T-helper 1 cell treated with Interleukin-12 subunit alpha and Interleukin-12 subunit beta and Interleukin-4 antibody, amounts not matched to agents 30 μg/mL and 1 μg/mL, for 36 hours (primary cell): ENCODE measurements around the gene FITM1.

Experiments
- H3K27ac Mint-ChIP-seq: one replicate; pipeline ENCODE4 v1.8.0; 2021; ENCODE audit warnings: mild to moderate bottlenecking, mixed read lengths
- H3K27me3 Mint-ChIP-seq: one replicate; pipeline ENCODE4 v1.8.0; 2021; ENCODE audit warnings: low read depth, mixed read lengths
- H3K36me3 Mint-ChIP-seq: one replicate; pipeline ENCODE4 v1.8.0; 2021; ENCODE audit warnings: low read depth, mixed read lengths
- H3K4me1 Mint-ChIP-seq: one replicate; pipeline ENCODE4 v1.8.0; 2021; ENCODE audit warnings: low read depth, mixed read lengths
- H3K4me3 Mint-ChIP-seq: one replicate; pipeline ENCODE4 v1.8.0; 2021; ENCODE audit warnings: mild to moderate bottlenecking, moderate library complexity, mixed read lengths
- H3K9me3 Mint-ChIP-seq: one replicate; pipeline ENCODE4 v1.8.0; 2021; ENCODE audit warnings: mixed read lengths

The FITM1 gene

DNA sequence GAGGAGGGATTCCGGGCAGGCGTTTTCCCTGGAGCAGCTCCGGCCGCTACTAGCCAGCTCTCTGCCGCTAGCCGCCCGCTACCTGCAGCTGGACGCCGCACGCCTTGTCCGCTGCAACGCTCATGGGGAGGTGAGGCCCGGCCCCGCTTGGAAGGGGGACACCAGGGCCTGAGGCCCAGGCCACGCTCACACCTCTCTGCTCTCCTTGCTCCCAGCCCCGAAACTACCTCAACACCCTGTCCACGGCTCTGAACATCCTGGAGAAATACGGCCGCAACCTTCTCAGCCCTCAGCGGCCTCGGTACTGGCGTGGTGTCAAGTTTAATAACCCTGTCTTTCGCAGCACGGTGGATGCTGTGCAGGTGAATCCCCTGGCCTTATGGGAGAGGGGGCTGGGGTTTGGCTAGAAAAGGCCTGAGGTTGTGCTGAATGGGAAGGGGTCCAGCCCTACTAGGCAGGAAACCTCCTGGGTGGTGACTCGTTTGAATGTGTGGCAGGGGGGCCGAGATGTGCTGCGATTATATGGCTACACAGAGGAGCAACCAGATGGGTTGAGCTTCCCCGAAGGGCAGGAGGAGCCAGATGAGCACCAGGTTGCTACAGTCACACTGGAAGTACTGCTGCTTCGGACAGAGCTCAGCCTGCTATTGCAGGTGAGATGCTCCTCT, 17.4 kb downstream of the FITM1 start:
- Mint-ChIP-seq H3K9me3 (no peaks in the 10 kb centered on the region), H3K4me1 (peaks cover 43% of the 10 kb centered on the region), H3K27me3 (no peaks in the 10 kb centered on the region), H3K4me3 (peak overlapping the region; percentile 99), H3K36me3 (peaks cover 64% of the 10 kb centered on the region), H3K27ac (peak overlapping the region; percentile 76)

DNA sequence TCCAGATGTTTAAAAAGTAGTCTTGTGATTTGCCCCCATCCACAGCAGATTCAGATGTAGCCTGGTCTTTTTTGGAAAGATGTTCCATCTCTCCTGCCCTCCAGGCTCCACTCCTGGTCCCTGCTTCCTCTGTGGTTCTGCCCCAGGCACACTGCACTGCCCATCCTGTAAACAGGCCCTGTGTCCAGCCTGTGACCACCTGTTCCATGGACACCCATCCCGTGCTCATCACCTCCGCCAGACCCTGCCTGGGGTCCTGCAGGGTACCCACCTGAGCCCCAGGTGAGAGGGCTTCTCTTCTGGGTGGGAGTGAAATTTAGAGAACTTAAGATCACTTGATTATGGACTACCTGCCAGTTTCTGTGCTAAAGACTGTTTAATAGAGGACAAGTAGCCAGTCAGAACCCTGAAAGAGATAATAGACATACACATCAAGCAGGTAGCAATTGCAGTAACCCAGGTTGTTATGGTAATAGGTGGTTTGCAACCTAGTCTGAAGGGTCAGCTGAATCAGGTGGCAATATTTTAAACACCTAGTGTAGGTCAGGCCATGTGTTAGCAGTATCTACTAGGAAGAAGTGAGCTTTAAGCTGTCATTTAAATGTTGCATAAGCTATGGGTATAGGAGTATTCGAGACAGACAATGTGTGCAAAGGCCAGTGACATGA, 19.0 kb downstream of the FITM1 start:
- H3K4me1 Mint-ChIP-seq = peaks cover 33% of the 10 kb centered on the region
- H3K4me3 Mint-ChIP-seq = peak overlapping the region; percentile 99
- no peak overlapping the region for H3K27ac Mint-ChIP-seq
- peaks cover 52% of the 10 kb centered on the region for H3K36me3 Mint-ChIP-seq
- H3K27me3 Mint-ChIP-seq = no peaks in the 10 kb centered on the region
- H3K9me3 Mint-ChIP-seq = no peaks in the 10 kb centered on the region

- peaks cover 32% of the 10 kb centered on the region for H3K4me1 Mint-ChIP-seq
- peaks cover 55% of the 10 kb centered on the region for H3K36me3 Mint-ChIP-seq
- no peaks in the 10 kb centered on the region for H3K9me3 Mint-ChIP-seq
- no peak overlapping the region for H3K27ac Mint-ChIP-seq
- no peaks in the 10 kb centered on the region for H3K27me3 Mint-ChIP-seq
- H3K4me3 Mint-ChIP-seq = no peak overlapping the region
These were observed 19.6 kb downstream of the FITM1 start for GRCh38 chr14:24150061-24150460.

GRCh38 chr14:24150567-24150966, 20.1 kb downstream of the FITM1 start:
- Mint-ChIP-seq H3K27ac (no peak overlapping the region), H3K4me3 (no peak overlapping the region), H3K9me3 (no peaks in the 10 kb centered on the region), H3K27me3 (no peaks in the 10 kb centered on the region), H3K4me1 (peaks cover 27% of the 10 kb centered on the region), H3K36me3 (peaks cover 56% of the 10 kb centered on the region)

DNA sequence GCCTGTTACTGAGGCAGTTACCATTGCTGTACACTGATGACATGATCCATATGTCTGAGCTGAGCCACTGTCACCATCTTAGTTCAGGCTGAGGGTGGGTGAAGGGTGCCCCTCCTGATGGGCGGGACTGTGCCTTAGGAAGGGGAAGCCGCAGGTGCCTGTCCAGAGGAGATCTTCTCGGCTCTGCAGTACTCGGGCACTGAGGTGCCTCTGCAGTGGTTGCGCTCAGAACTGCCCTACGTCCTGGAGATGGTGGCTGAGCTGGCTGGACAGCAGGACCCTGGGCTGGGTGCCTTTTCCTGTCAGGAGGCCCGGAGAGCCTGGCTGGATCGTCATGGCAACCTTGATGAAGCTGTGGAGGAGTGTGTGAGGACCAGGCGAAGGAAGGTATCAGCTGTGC, 20.5 kb downstream of the FITM1 start:
- Mint-ChIP-seq H3K27me3 (no peaks in the 10 kb centered on the region), H3K36me3 (peaks cover 56% of the 10 kb centered on the region), H3K27ac (no peak overlapping the region), H3K4me3 (no peak overlapping the region), H3K4me1 (peaks cover 24% of the 10 kb centered on the region), H3K9me3 (no peaks in the 10 kb centered on the region)

DNA sequence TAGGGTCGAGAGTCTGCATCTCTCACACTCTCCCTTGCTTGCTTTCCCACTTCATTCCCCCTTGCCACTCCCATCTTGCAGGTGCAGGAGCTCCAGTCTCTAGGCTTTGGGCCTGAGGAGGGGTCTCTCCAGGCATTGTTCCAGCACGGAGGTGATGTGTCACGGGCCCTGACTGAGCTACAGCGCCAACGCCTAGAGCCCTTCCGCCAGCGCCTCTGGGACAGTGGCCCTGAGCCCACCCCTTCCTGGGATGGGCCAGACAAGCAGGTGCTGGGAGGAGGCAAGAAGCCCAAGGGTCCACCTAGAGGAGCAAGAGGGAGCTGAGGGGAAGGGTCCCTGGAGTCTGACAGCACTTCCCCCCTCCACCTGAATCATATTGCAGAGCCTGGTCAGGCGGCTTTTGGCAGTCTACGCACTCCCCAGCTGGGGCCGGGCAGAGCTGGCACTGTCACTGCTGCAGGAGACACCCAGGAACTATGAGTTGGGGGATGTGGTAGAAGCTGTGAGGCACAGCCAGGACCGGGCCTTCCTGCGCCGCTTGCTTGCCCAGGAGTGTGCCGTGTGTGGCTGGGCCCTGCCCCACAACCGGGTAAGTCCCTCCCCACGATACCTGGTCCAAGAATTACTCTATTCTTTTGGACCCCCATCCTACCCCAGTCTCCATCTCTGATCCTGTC, 21.1 kb downstream of the FITM1 start:
- H3K27me3 Mint-ChIP-seq = no peaks in the 10 kb centered on the region
- no peak overlapping the region for H3K27ac Mint-ChIP-seq
- H3K4me1 Mint-ChIP-seq = peaks cover 24% of the 10 kb centered on the region
- H3K4me3 Mint-ChIP-seq = no peak overlapping the region
- no peaks in the 10 kb centered on the region for H3K9me3 Mint-ChIP-seq
- peaks cover 54% of the 10 kb centered on the region for H3K36me3 Mint-ChIP-seq

DNA sequence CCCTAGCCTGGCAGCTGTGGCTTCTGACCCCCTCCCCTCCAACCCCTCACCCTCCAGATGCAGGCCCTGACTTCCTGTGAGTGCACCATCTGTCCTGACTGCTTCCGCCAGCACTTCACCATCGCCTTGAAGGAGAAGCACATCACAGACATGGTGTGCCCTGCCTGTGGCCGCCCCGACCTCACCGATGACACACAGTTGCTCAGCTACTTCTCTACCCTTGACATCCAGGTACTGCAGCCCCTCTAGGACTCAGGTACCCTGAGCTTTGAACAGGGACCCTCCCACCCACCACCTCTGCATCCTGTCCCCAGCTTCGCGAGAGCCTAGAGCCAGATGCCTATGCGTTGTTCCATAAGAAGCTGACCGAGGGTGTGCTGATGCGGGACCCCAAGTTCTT, 24.6 kb downstream of the FITM1 start:
- H3K4me3 Mint-ChIP-seq = no peak overlapping the region
- H3K27me3 Mint-ChIP-seq = no peaks in the 10 kb centered on the region
- no peaks in the 10 kb centered on the region for H3K9me3 Mint-ChIP-seq
- H3K27ac Mint-ChIP-seq = no peak overlapping the region
- H3K36me3 Mint-ChIP-seq = peaks cover 59% of the 10 kb centered on the region
- peaks cover 18% of the 10 kb centered on the region for H3K4me1 Mint-ChIP-seq

GRCh38 chr14:24156840-24157239, 26.4 kb downstream of the FITM1 start:
- Mint-ChIP-seq H3K27ac (peak overlapping the region; percentile 34), H3K36me3 (peaks cover 62% of the 10 kb centered on the region), H3K9me3 (no peaks in the 10 kb centered on the region), H3K27me3 (no peaks in the 10 kb centered on the region), H3K4me1 (peaks cover 20% of the 10 kb centered on the region), H3K4me3 (no peak overlapping the region)

DNA sequence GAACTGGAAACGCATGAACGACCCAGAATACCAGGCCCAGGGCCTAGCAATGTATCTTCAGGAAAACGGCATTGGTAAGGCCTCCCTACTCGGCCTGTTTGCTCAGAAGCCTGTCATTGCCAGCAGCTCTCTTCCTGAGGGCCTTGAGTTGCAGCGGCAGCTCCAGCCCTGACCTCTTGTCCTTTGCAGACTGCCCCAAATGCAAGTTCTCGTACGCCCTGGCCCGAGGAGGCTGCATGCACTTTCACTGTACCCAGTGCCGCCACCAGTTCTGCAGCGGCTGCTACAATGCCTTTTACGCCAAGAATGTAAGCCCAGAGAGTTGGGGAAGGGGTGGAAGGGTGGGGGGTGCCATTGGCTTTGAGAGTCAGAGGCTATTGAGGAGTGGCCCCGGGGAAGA, 26.9 kb downstream of the FITM1 start:
- Mint-ChIP-seq H3K4me1 (peaks cover 25% of the 10 kb centered on the region), H3K27ac (no peak overlapping the region), H3K4me3 (no peak overlapping the region), H3K9me3 (no peaks in the 10 kb centered on the region), H3K27me3 (no peaks in the 10 kb centered on the region), H3K36me3 (peaks cover 64% of the 10 kb centered on the region)

GRCh38 chr14:24159777-24160498, 29.5 kb downstream of the FITM1 start:
- no peak overlapping the region for H3K4me3 Mint-ChIP-seq
- peaks cover 38% of the 10 kb centered on the region for H3K4me1 Mint-ChIP-seq
- H3K9me3 Mint-ChIP-seq = no peaks in the 10 kb centered on the region
- peak overlapping the region; percentile 99 for H3K27ac Mint-ChIP-seq
- no peaks in the 10 kb centered on the region for H3K27me3 Mint-ChIP-seq
- H3K36me3 Mint-ChIP-seq = peaks cover 80% of the 10 kb centered on the region

- peaks cover 80% of the 10 kb centered on the region for H3K36me3 Mint-ChIP-seq
- H3K27ac Mint-ChIP-seq = peak overlapping the region; percentile 99
- peak overlapping the region; percentile 97 for H3K4me3 Mint-ChIP-seq
- H3K27me3 Mint-ChIP-seq = no peaks in the 10 kb centered on the region
- H3K4me1 Mint-ChIP-seq = peaks cover 39% of the 10 kb centered on the region
- no peaks in the 10 kb centered on the region for H3K9me3 Mint-ChIP-seq
These were observed 30.0 kb downstream of the FITM1 start for GRCh38 chr14:24160499-24160849.

GRCh38 chr14:24160850-24161804, 30.7 kb downstream of the FITM1 start, which contains the start of gene IRF9:
TSS of gene IRF9 (plus strand) at chr14:24161265. CDS start at chr14:24162145, 880 bp downstream.
- peak within 1 kb of the TSS; percentile 97 for H3K4me3 Mint-ChIP-seq
- no peaks in the 10 kb centered on the region for H3K9me3 Mint-ChIP-seq
- peak within 1 kb of the TSS; percentile 99 for H3K27ac Mint-ChIP-seq
- H3K36me3 Mint-ChIP-seq = peaks cover 80% of the 10 kb centered on the region
- H3K27me3 Mint-ChIP-seq = no peaks in the 10 kb centered on the region
- H3K4me1 Mint-ChIP-seq = peaks cover 42% of the 10 kb centered on the region

DNA sequence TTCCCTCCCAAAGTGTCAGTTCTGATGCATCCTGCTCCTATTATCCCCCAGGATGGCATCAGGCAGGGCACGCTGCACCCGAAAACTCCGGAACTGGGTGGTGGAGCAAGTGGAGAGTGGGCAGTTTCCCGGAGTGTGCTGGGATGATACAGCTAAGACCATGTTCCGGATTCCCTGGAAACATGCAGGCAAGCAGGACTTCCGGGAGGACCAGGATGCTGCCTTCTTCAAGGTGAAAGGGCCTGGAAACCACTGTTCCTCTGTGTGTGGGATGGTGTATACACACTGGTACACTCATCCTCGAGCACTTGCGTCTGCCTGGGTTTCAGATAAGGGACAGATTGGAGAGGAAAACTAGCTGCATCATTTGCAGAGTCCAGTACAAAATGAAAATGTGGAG, 31.6 kb downstream of the FITM1 start:
- Mint-ChIP-seq H3K27me3 (no peaks in the 10 kb centered on the region), H3K27ac (peak overlapping the region; percentile 99), H3K9me3 (no peaks in the 10 kb centered on the region), H3K4me3 (peak overlapping the region; percentile 97), H3K4me1 (peaks cover 41% of the 10 kb centered on the region), H3K36me3 (peaks cover 82% of the 10 kb centered on the region)
